HL-60 (cell line): ENCODE data around the gene IQGAP3.

Experiments used
- DNase-seq, 2 experiments: peaks; one replicate each; pipeline ENCODE4 v3.0.0-alpha.2; 2010 to 2020; ENCODE audit warnings: low read depth in 1 of 2, low spot score in 1 of 2
- H3K27ac ChIP-seq: fragments of 250-450 bp; sonication (Bioruptor Pico); replicated peaks from 2 replicates; pipeline ENCODE4 v1.5.1; 2020; ENCODE audit warnings: mild to moderate bottlenecking, moderate library complexity
- H3K27me3 ChIP-seq: fragments of 250-450 bp; sonication (Bioruptor Pico); 2 replicates; pipeline ENCODE4 v1.5.1; 2021; ENCODE audit warnings: mild to moderate bottlenecking, moderate library complexity; ENCODE audit not compliant: insufficient read depth, poor library complexity, severe bottlenecking
- H3K4me3 ChIP-seq: replicated peaks from 2 replicates; pipeline ENCODE4 v1.5.1; 2011; ENCODE audit warnings: mild to moderate bottlenecking, control low read depth, low read length; ENCODE audit not compliant: insufficient read depth
- GABPA ChIP-seq: IDR thresholded peaks from 2 replicates; pipeline ENCODE4 v1.6.1; 2012; ENCODE audit warnings: low read depth
- POLR2AphosphoS5 ChIP-seq: IDR thresholded peaks from 2 replicates; pipeline ENCODE4 v1.6.1; 2012; ENCODE audit warnings: low read depth
- SPI1 ChIP-seq: IDR thresholded peaks from 2 replicates; pipeline ENCODE4 v1.6.1; 2012; ENCODE audit warnings: low read depth, mild to moderate bottlenecking, borderline replicate concordance
- long read RNA-seq: library from polyadenylated mRNA; unstranded; transcript quantifications from one replicate; pipeline ENCODE4 v2.0.0, GENCODE V29; 2020
- TF ChIP-seq, protein P1 (sequence below): IDR thresholded peaks from 2 replicates; pipeline ENCODE4 v1.6.1; 2012; ENCODE audit warnings: low read depth; ENCODE audit not compliant: insufficient replicate concordance
- TF ChIP-seq, protein P2 (sequence below): IDR thresholded peaks from one replicate; pipeline ENCODE4 v1.5.1; 2011; ENCODE audit warnings: low read length, control low read depth, inconsistent platforms; ENCODE audit not compliant: insufficient read depth

IQGAP3 gene, protein sequence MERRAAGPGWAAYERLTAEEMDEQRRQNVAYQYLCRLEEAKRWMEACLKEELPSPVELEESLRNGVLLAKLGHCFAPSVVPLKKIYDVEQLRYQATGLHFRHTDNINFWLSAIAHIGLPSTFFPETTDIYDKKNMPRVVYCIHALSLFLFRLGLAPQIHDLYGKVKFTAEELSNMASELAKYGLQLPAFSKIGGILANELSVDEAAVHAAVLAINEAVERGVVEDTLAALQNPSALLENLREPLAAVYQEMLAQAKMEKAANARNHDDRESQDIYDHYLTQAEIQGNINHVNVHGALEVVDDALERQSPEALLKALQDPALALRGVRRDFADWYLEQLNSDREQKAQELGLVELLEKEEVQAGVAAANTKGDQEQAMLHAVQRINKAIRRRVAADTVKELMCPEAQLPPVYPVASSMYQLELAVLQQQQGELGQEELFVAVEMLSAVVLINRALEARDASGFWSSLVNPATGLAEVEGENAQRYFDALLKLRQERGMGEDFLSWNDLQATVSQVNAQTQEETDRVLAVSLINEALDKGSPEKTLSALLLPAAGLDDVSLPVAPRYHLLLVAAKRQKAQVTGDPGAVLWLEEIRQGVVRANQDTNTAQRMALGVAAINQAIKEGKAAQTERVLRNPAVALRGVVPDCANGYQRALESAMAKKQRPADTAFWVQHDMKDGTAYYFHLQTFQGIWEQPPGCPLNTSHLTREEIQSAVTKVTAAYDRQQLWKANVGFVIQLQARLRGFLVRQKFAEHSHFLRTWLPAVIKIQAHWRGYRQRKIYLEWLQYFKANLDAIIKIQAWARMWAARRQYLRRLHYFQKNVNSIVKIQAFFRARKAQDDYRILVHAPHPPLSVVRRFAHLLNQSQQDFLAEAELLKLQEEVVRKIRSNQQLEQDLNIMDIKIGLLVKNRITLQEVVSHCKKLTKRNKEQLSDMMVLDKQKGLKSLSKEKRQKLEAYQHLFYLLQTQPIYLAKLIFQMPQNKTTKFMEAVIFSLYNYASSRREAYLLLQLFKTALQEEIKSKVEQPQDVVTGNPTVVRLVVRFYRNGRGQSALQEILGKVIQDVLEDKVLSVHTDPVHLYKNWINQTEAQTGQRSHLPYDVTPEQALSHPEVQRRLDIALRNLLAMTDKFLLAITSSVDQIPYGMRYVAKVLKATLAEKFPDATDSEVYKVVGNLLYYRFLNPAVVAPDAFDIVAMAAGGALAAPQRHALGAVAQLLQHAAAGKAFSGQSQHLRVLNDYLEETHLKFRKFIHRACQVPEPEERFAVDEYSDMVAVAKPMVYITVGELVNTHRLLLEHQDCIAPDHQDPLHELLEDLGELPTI (N-terminal part only)
- long read RNA-seq, full-length matches to known transcripts, result 3 of 12 reads
- long read RNA-seq, partial matches to known transcripts, result 4 of 12 reads
- long read RNA-seq, other reads (novel, unspliced or antisense), result 5 of 12 reads

DNA sequence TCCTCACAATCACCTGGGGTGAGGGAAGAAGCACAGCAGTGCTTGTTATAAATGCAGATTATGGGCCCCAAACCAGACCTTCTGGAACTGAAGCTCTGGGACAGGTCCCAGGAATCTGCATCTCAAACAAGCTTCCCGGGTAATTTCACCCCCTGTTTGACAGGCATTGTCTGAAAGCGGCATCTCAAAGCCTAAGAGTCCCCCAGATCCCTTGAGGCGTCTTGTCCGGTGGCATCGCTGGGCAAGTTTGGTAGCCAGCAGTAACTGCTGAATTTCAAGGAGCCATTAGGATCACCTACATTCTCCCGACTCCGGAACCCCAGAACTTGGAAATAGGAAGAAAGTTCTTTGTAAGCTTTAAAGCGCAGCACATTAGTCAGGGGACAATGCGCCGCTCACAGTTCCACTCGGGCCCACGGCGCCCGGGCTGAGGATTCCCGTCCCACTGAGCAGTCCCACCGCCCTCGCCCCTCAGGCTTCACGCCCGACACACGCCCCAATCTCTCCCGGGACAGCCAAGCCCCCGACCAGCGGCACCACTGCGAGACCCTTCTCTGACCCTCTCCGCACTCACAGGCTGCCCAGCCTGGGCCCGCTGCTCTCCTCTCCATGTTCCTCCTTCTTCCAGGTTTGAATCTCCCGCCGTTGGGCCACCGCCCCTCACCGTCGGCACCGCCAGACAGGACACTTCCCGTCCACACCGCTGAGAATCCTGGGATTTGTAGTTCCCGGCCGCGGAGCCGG, at the start of gene IQGAP3:
Gene IQGAP3 (minus strand): TSS at position 647 of the 744 bp plus-strand sequence. CDS start 36 bp downstream, at position 611.
- Histone ChIP-seq H3K27me3 (no peaks in the 10 kb centered on the region), H3K27ac (peak within 1 kb of the TSS; percentile 45), H3K4me3 (peak within 1 kb of the TSS; percentile 87)
- peak in 1 of 2 experiments; percentile 88 for DNase-seq
- TF ChIP-seq GABPA, result peak; percentile 85
- TF ChIP-seq SPI1, result peak; percentile 86
- TF ChIP-seq, protein P1, sequence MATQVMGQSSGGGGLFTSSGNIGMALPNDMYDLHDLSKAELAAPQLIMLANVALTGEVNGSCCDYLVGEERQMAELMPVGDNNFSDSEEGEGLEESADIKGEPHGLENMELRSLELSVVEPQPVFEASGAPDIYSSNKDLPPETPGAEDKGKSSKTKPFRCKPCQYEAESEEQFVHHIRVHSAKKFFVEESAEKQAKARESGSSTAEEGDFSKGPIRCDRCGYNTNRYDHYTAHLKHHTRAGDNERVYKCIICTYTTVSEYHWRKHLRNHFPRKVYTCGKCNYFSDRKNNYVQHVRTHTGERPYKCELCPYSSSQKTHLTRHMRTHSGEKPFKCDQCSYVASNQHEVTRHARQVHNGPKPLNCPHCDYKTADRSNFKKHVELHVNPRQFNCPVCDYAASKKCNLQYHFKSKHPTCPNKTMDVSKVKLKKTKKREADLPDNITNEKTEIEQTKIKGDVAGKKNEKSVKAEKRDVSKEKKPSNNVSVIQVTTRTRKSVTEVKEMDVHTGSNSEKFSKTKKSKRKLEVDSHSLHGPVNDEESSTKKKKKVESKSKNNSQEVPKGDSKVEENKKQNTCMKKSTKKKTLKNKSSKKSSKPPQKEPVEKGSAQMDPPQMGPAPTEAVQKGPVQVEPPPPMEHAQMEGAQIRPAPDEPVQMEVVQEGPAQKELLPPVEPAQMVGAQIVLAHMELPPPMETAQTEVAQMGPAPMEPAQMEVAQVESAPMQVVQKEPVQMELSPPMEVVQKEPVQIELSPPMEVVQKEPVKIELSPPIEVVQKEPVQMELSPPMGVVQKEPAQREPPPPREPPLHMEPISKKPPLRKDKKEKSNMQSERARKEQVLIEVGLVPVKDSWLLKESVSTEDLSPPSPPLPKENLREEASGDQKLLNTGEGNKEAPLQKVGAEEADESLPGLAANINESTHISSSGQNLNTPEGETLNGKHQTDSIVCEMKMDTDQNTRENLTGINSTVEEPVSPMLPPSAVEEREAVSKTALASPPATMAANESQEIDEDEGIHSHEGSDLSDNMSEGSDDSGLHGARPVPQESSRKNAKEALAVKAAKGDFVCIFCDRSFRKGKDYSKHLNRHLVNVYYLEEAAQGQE, result no peak
- TF ChIP-seq POLR2AphosphoS5, result peak; percentile 52; the same call in 1 of the 2 replicates
- TF ChIP-seq, protein P2, sequence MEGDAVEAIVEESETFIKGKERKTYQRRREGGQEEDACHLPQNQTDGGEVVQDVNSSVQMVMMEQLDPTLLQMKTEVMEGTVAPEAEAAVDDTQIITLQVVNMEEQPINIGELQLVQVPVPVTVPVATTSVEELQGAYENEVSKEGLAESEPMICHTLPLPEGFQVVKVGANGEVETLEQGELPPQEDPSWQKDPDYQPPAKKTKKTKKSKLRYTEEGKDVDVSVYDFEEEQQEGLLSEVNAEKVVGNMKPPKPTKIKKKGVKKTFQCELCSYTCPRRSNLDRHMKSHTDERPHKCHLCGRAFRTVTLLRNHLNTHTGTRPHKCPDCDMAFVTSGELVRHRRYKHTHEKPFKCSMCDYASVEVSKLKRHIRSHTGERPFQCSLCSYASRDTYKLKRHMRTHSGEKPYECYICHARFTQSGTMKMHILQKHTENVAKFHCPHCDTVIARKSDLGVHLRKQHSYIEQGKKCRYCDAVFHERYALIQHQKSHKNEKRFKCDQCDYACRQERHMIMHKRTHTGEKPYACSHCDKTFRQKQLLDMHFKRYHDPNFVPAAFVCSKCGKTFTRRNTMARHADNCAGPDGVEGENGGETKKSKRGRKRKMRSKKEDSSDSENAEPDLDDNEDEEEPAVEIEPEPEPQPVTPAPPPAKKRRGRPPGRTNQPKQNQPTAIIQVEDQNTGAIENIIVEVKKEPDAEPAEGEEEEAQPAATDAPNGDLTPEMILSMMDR, result no peak

DNA sequence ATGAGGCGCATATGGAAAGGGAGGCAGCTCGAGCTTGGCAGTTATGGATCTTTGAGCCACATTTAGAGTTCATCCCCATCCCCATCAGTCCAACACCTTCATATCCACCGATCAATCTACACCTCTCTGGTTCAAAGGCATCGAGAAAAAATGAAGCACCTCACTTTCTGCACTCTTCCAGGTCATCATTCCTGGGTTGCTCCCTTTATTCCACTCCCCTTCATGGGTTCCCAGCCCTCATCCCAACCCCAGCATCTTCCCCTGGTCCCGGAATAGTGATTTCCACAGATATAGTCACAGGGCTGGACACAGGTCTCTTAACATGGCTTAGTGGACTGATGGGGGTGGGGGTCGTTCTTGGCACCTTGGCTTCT, 47.2 kb upstream of the IQGAP3 start:
- DNase-seq, result no peak
- Histone ChIP-seq H3K27ac (no peak overlapping the region), H3K4me3 (no peak overlapping the region), H3K27me3 (peaks cover 49% of the 10 kb centered on the region)
- TF ChIP-seq SPI1 (no peak), POLR2AphosphoS5 (no peak), GABPA (no peak)
- TF ChIP-seq, protein P1, result no peak
- TF ChIP-seq, protein P2, result no peak
